ENCODE data around the gene ATG16L2.

- TF ChIP-seq, protein P1, sequence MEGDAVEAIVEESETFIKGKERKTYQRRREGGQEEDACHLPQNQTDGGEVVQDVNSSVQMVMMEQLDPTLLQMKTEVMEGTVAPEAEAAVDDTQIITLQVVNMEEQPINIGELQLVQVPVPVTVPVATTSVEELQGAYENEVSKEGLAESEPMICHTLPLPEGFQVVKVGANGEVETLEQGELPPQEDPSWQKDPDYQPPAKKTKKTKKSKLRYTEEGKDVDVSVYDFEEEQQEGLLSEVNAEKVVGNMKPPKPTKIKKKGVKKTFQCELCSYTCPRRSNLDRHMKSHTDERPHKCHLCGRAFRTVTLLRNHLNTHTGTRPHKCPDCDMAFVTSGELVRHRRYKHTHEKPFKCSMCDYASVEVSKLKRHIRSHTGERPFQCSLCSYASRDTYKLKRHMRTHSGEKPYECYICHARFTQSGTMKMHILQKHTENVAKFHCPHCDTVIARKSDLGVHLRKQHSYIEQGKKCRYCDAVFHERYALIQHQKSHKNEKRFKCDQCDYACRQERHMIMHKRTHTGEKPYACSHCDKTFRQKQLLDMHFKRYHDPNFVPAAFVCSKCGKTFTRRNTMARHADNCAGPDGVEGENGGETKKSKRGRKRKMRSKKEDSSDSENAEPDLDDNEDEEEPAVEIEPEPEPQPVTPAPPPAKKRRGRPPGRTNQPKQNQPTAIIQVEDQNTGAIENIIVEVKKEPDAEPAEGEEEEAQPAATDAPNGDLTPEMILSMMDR (IDR thresholded peaks at IDR 0.05): no peak
- TF ChIP-seq POLR2AphosphoS5 (IDR thresholded peaks at IDR 0.05) (no peak), POLR2A (IDR thresholded peaks at IDR 0.05) (no peak), EP300 (IDR thresholded peaks at IDR 0.05; ENCODE audit: low read depth) (no peak)
Observed at GRCh38 chr11:72875736-72876135, 61.5 kb downstream of the ATG16L2 start.
